Measurements from ENCODE around the gene CDH4. TPM values are rescaled to one million over a fixed set of nuclear protein-coding genes. Genes with fewer than 3 reads are reported as not detected.

Gene CDH4
- total RNA-seq, 4 donors from 2014 or later = not detected

DNA sequence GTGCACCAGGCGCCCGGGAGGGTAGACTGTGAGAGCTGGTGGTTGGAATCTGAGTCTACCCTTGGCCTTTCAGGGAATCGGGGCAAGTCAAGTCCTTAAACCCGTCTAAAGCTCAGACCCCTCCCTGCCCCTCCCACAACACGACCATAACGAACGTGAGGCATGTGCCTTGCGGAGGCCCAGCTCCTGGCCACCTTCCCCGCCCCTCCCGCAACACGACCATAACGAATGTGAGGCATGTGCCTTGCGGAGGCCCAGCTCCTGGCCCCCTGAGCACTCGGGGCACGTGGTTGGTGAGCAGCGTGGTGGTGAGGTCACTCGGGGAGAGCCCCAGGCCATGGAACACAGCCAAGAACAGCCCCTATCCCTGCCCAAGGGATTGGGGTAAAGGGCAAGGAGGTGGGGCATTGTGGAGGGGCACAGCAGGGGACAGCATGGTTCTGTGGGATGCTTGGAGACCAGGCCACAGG, 681.5 kb downstream of the CDH4 start:
- Histone ChIP-seq H3K4me1 (no peaks in the 10 kb centered on the region), H3K36me3 (no peaks in the 10 kb centered on the region), H3K27ac (no peak overlapping the region), H3K27me3 (peaks cover 10% of the 10 kb centered on the region), H3K4me3 (no peak overlapping the region), H3K9me3 (no peaks in the 10 kb centered on the region)
- intact Hi-C loops (cut with DNase I; ENCODE audit: low total_unique reads) (no loop called here), in situ Hi-C loops (cut with MboI; ENCODE audit: low pct_ligation_motif_present in 1 of 4, low pct_unique_long_range_greater_than_20kb in 1 of 4, low sequenced_read_pairs in 3 of 4) (no loop called here)
- 59% methylated on average over 17 of the region's 17 CpGs; no CpG with 5 or more reads in 1 of the 2 donors for WGBS, 2 donors (ENCODE audit: low coverage in 1 of 2)
- no peak for DNase-seq
- TF ChIP-seq POLR2A (IDR thresholded peaks at IDR 0.05) = no peak
- no peak for TF ChIP-seq CTCF (IDR thresholded peaks at IDR 0.05)
- TF ChIP-seq EP300 (IDR thresholded peaks at IDR 0.05; ENCODE audit: low read depth) = no peak
- no peak for TF ChIP-seq POLR2AphosphoS5 (IDR thresholded peaks at IDR 0.05)

DNA sequence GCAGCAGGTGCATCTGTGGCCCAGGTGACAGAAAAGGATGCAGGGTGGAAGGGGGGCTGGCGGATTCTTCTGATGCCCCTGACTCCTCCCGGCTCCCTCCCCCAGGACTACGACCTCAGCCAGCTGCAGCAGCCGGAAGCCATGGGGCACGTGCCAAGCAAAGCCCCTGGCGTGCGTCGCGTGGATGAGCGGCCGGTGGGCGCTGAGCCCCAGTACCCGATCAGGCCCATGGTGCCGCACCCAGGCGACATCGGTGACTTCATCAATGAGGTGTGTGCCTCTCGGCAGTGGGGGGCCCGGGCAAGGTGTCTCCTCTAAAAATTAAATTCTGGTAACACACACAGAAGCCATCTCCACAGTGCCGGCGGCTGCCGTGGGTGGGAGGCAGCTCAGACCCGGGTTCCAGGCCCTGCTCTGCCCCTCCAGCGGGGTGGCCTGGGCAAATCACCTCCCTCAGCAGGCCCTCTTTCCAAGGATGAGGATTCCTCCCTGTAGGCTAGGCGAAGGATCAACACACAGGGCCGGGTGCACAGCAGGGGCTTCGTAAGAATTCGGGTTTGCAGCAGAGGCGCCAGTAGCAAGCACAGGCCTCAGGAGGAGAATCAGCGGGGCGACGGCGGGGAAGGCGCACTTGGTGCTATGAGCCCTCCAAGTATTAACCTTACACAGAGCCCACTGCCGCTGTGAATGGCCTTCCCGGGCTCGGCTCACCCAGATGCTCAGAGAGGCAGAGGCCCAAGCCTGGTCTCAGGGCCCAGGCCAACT, 682.1 kb downstream of the CDH4 start:
- TF ChIP-seq CTCF (IDR thresholded peaks at IDR 0.05) (no peak), POLR2AphosphoS5 (IDR thresholded peaks at IDR 0.05) (no peak), POLR2A (IDR thresholded peaks at IDR 0.05) (no peak), EP300 (IDR thresholded peaks at IDR 0.05; ENCODE audit: low read depth) (no peak)
- Histone ChIP-seq H3K9me3 (no peaks in the 10 kb centered on the region), H3K27ac (no peak overlapping the region), H3K36me3 (no peaks in the 10 kb centered on the region), H3K4me3 (no peak overlapping the region), H3K27me3 (peaks cover 12% of the 10 kb centered on the region), H3K4me1 (no peaks in the 10 kb centered on the region)
- intact Hi-C loops (cut with DNase I; ENCODE audit: low total_unique reads) = no loop called here
- no peak for DNase-seq
- 78% methylated on average over 31 of the region's 36 CpGs; no CpG with 5 or more reads in 1 of the 2 donors for WGBS, 2 donors (ENCODE audit: low coverage in 1 of 2)
- in situ Hi-C loops (cut with MboI; ENCODE audit: low pct_ligation_motif_present in 1 of 4, low pct_unique_long_range_greater_than_20kb in 1 of 4, low sequenced_read_pairs in 3 of 4) = no loop called here

DNA sequence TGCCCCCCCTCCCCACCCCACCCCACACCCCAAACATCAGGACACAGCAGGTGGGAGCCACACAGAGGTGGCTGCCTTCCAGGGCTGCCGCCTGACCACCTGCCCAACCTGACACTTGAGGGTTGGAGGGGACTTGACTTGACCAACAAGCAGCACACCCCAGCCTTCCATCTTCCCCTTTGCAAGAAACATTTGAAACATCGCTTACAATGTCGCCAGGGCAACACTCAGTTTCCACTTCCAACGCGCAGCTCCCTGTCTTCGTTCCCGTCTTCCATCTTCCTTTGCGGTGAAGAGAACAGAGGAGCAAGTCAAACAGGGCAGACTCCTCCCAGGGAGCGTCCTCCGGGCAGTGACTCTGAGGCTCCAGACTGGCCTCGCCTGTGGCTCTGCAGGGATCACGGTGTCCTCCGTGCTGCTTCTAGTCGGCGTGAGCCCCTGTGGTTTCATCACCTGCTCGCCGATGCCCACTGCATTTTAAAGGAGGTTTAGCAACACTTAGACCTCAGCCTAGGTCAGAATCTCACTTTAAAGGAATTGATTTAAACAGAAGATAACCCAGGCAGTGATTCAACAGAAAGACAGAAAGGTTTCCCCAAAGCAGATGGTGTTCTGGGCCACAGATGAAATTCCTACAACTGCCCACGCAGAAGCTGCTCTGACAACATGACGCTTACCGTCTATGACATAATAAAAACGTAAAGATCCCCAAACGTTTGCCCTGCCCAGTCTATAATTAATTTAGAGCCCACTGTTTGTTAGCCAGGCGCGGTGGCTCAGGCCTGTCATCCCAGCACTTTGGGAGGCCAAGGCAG, 682.9 kb downstream of the CDH4 start:
- in situ Hi-C loops (cut with MboI; ENCODE audit: low pct_ligation_motif_present in 1 of 4, low pct_unique_long_range_greater_than_20kb in 1 of 4, low sequenced_read_pairs in 3 of 4) (no loop called here), intact Hi-C loops (cut with DNase I; ENCODE audit: low total_unique reads) (no loop called here)
- no peak for DNase-seq
- no peak overlapping the region for H3K27ac ChIP-seq
- WGBS, 2 donors (ENCODE audit: low coverage in 1 of 2) = 50 to 63% methylated on average over 4 to 24 of the region's 24 CpGs
- peaks cover 12% of the 10 kb centered on the region for H3K27me3 ChIP-seq
- H3K9me3 ChIP-seq = no peaks in the 10 kb centered on the region
- no peaks in the 10 kb centered on the region for H3K36me3 ChIP-seq
- no peak overlapping the region for H3K4me3 ChIP-seq
- H3K4me1 ChIP-seq = no peaks in the 10 kb centered on the region
- TF ChIP-seq EP300 (IDR thresholded peaks at IDR 0.05; ENCODE audit: low read depth) (no peak), POLR2AphosphoS5 (IDR thresholded peaks at IDR 0.05) (no peak), POLR2A (IDR thresholded peaks at IDR 0.05) (no peak), CTCF (IDR thresholded peaks at IDR 0.05) (no peak)

DNA sequence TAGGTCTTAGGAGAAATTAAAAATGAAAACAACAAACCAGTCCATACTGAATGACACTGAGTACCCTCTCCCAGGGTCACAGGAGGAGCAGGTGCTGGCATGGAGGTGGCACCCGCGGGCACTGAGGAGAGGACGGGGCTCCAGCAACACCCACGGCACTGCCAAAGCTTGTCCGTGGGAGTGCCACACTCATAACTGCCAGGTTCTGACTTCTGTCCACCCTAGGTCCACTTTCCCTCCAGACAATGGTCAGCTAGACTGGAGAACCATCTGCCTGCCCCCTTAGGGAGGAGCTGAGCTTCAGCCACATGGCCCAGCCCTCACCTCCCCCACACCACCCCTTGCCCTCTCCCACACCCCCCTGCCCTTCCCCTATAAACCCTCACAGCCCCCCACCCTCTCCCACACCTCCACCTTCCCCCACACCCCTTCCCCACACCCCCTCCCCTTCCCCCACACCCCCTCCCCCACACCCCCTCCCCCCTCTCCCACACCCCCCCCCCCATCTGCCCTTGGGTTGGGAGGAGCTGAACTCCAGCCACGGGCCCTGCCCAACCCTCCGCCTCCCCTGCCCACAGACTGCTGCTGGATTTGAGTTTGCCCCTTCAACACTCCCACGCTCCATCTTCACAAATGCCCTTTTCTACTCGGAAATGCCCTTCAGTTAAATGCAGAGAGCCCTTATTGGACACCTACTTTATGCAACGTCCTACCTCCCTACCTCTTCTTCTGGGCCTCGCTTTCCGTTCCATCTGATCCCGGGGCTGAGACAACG, 684.1 kb downstream of the CDH4 start:
- Histone ChIP-seq H3K27me3 (peaks cover 12% of the 10 kb centered on the region), H3K4me3 (no peak overlapping the region), H3K9me3 (no peaks in the 10 kb centered on the region), H3K27ac (no peak overlapping the region), H3K4me1 (no peaks in the 10 kb centered on the region), H3K36me3 (no peaks in the 10 kb centered on the region)
- no peak for DNase-seq
- intact Hi-C loops (cut with DNase I; ENCODE audit: low total_unique reads) = no loop called here
- in situ Hi-C loops (cut with MboI; ENCODE audit: low pct_ligation_motif_present in 1 of 4, low pct_unique_long_range_greater_than_20kb in 1 of 4, low sequenced_read_pairs in 3 of 4) = no loop called here
- 82% methylated on average over 12 of the region's 14 CpGs; no CpG with 5 or more reads in 1 of the 2 donors for WGBS, 2 donors (ENCODE audit: low coverage in 1 of 2)
- no peak for TF ChIP-seq CTCF (IDR thresholded peaks at IDR 0.05)
- TF ChIP-seq POLR2AphosphoS5 (IDR thresholded peaks at IDR 0.05) = no peak
- no peak for TF ChIP-seq POLR2A (IDR thresholded peaks at IDR 0.05)
- no peak for TF ChIP-seq EP300 (IDR thresholded peaks at IDR 0.05; ENCODE audit: low read depth)
